CD1c-positive myeloid dendritic cell (primary cell): ENCODE measurements around the gene IFITM1.

Experiments used
- DNase-seq: peaks from one replicate; pipeline ENCODE4 v3.0.0-alpha.2; 2016; ENCODE audit errors: extremely low spot score

IFITM1 gene

DNA sequence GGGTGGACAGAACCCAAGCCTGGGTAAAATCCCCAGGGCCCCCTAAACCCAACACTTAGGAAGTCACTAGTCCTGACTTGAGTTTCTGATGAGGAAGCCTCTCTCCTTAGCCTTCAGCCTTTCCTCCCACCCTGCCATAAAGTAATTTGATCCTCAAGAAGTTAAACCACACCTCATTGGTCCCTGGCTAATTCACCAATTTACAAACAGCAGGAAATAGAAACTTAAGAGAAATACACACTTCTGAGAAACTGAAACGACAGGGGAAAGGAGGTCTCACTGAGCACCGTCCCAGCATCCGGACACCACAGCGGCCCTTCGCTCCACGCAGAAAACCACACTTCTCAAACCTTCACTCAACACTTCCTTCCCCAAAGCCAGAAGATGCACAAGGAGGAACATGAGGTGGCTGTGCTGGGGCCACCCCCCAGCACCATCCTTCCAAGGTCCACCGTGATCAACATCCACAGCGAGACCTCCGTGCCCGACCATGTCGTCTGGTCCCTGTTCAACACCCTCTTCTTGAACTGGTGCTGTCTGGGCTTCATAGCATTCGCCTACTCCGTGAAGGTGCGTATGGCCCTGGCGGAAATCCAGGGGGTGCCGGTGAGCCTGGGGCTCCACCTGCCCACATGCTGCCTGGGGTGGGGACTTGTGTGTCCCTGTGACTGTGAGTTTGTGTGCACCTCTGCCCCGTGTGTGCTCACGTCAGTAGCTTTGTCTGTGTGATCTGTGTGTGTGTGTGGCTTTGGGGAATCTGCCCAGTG, at the start of gene IFITM1:
Gene IFITM1 (plus strand): TSS at position 254 of the 767 bp plus-strand sequence. CDS start 131 bp downstream, at position 385.
- peak; percentile 29 for DNase-seq

- DNase-seq = peak; percentile 43
Observed at GRCh38 chr11:266676-267439, 47.0 kb upstream of the IFITM1 start.

- peak; percentile 62 for DNase-seq
Observed at GRCh38 chr11:267491-267994, 46.3 kb upstream of the IFITM1 start.

DNA sequence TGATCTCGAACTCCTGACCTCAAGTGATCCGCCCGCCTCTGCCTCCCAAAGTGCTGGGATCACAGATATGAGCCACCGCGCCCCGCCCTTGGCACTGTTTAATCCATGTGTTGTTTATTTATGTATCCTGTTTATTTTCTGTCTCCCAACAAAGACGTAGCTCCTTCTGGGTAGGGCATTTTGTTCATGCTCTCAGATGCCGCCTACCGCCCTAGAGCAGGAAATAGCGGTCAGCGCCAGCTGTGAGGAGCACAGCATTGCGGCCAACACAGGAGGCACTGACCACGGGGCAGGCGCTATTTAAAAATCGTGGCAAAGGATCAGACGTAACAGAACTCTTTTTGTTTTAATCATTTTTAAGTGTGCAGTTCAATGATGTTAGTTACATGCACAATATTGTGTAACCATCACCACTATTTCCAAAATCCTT, 45.1 kb upstream of the IFITM1 start:
- DNase-seq = peak; percentile 91

- peak; percentile 97 for DNase-seq
Observed at GRCh38 chr11:269146-269890, 44.5 kb upstream of the IFITM1 start.

DNA sequence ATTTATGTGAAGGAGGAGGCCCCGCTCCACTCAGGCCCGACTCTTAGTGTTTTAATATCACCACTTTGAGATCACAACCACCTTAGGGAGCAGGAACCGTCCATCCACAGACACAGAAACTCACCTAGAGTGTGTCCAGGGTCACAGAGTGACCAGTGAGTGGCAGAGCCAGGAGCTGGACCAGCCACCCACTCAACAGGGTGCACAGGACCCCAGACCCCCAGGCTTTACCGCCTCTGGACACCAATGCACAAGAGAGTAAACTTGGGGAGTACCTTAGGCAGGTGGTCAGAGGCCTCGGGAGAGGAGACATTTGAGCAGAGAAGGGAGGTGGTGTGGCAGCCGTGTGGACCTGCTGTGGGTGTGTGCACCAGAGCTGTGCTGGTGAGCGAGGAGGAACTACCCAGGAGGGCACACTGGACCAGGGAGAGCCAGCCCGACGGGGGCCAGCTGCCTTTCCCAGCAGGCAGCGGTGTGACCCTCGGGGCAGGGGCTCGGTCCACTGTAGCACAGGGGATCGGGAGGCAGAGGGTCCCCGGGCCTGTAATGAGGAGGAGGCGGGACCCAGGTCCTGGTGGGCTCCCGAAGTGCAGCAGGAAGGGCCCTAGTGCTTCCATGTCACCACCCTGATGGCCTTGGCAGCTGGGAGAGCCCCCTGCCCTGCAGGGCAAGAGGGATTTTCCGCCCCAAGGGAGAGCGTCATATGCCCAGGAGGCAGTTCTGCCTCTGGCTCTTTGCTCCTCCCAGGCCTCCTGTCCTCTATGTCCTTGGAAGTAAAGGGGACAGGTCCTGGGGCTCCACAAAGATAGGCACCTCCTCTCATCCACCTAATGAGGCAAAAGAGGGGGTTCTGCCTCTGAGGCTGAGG, 43.2 kb upstream of the IFITM1 start:
- DNase-seq = no peak

DNA sequence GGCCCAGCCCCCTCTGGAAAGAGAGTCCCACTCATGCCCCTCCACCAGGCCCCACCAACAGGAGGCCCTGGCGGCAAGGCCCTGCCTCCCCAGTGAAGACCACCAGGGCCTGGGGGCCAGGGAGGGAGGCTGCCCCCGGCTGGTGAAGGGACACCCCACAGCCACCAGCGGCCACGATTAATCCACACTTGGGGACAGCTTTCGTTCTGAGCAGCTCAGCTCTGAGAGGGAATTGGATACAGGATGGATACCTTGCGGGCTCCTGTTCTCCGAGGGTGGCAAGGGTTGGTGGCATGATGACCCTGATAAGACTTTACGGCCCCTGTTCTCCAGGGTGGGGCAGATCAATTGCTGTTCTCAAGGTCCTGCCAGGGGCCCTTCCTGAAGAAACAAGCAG, 42.5 kb upstream of the IFITM1 start:
- DNase-seq = no peak

DNA sequence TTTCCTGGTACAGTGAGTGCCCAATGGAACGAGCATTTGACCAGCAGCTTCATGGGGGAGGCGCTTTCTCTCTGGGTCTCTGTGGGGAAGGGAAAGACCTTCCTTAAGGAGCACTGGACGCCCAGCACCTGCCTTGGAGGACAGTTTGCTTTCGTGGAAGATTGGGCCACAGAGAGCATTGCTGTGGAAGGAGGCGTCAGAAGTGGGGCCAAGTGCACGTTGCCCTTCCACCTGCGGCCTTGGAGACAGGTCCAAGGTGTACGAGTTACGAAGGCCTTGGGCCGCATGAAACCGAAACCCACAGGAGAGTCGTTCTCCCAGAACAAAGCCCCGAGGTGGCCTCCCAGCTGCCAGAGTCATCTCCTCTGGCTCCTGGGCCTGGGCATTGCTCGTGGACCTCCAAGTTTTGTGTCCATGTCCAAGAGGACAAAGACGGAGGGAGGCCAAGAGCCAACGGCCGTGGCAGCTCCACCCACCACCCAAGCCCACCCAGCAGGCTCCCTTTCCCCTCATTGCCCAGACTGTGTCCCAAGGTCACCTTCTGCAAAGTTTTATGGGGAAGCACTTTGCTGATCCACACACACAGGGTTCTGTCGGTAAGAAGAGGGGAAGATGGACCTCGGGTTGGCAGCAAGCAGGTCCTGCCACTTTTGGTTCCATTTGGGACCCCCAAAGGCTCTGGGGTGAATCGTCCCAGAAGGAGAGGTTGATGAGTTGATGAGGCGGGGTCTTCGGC, 41.5 kb upstream of the IFITM1 start:
- no peak for DNase-seq

GRCh38 chr11:272931-273198, 41.0 kb upstream of the IFITM1 start:
- DNase-seq = no peak

- no peak for DNase-seq
Observed at GRCh38 chr11:276219-276618, 37.6 kb upstream of the IFITM1 start.

DNA sequence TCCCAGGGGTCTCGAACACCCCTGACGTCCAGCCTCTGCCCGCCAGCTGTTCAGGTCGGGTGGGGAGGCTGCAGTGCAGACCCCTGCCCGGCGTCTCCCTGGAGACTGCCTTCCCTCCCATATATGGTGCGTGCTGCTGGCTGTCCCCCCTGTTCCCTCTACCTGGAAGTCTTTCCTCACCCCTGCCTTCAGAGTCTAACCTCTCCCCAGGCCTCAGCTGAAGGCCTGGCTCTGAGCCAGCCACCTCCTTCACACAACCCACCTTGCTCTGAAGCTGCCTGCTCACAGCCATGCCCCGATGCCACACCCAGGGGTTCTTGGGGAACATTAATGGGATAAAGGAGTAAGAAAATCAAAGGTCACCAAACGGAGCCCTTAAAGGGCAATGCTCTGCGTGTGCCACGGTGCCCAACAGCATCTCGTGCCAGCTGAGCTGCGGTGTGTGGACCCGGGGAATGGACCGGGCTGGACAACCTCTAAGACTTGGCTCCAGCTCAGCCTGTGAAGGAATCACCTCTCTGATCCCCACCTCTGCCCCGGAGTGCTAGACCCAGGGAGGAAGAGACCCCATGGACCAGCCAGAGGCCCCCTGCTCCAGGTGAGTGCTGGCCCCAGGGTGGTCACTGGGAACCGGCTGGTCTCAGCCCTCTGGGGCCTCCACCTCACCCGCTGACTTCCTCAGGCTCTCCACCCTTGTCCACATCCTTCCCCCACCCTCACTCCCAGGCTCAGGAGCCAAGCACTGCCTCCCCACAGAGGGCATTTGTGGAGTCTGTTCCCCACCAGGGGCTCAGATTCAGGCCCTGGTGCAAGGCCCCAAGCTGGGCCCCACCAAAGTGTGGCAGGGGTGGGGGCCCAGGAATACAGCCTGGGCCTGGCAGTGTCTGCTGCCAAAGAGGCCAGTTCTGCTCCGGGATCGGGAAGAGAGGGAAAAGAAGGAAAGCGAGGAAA, 35.6 kb upstream of the IFITM1 start, which contains the start of gene NLRP6:
Gene NLRP6 (plus strand): TSS at position 407 of the 951 bp plus-strand sequence. CDS start 163 bp downstream, at position 570.
- no peak for DNase-seq

DNA sequence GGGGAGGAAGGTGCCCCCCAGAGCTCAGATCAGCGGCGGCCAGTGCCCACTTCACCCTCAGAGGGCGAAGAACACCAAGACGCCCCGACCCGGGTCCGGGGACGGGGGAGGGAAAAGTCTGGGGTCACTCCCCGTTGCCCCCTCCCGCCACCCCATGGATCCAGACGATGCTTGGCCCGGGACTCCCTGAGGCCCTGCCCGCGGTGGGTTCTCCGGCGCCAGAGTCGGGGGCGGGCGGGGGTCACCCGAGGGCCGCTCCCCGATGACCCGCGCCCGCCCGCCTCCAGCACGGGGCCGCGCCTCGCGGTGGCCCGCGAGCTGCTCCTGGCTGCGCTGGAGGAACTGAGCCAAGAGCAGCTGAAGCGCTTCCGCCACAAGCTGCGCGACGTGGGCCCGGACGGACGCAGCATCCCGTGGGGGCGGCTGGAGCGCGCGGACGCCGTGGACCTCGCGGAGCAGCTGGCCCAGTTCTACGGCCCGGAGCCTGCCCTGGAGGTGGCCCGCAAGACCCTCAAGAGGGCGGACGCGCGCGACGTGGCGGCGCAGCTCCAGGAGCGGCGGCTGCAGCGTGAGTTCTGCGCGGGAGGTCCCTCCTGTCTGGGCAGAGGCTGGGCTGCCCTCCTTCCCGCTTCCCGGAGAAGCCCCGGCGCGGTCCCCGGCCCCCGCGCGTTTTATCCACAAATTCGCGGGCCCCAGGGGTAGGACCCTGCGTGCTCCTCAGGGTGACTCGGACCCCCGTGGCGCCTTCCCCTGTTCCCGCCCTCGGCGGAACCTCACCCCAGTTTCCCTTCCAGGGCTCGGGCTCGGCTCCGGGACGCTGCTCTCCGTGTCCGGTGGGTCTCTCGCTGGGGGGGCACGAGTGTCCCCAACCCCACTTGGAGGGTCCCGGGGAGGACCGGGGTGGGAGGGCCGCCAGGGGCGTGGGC, 34.5 kb upstream of the IFITM1 start:
- peak; percentile 59 for DNase-seq

GRCh38 chr11:279966-280705, 33.7 kb upstream of the IFITM1 start:
- peak; percentile 72 for DNase-seq

- DNase-seq = peak; percentile 41
Observed at GRCh38 chr11:280706-281485, 32.9 kb upstream of the IFITM1 start.

GRCh38 chr11:281486-282161, 32.2 kb upstream of the IFITM1 start:
- DNase-seq = no peak

DNA sequence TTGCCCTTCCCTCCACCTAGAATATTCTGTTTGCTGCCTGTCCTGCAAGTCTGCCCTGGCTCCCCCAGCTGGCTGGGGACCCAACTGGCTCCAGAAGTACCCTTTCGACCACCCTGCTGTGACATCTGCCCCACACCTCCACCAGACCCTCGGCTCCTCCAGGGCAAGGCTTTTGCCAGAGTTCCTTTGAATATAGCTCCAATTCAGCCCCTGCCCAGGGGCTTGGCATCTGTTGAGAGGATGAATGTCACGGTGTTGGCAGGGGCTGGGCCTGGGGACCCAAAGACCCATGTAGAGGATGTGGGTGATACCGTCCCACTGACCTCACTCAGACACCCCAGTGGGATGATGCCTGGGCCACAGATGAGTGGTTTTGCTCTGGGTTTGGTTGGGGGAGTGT, 31.7 kb upstream of the IFITM1 start:
- no peak for DNase-seq
